ENCODE results near the gene CDC37.

CDC37 gene

GRCh38 chr19:10352764-10353671 lies 50.3 kb downstream of the CDC37 start:
- H3K4me3 ChIP-seq (ENCODE audit: low read depth, low read length) = no peak overlapping the region
- no peak for DNase-seq (ENCODE audit: low read depth)
- no peak for TF ChIP-seq CTCF (IDR thresholded peaks at IDR 0.05; ENCODE audit: control insufficient read depth, extremely low read depth, insufficient read depth)

- H3K4me3 ChIP-seq (ENCODE audit: low read depth, low read length) = no peak overlapping the region
- TF ChIP-seq CTCF (IDR thresholded peaks at IDR 0.05; ENCODE audit: control insufficient read depth, extremely low read depth, insufficient read depth) = no peak
- DNase-seq (ENCODE audit: low read depth) = no peak
These were observed 56.8 kb downstream of the CDC37 start for GRCh38 chr19:10346509-10346908.

GRCh38 chr19:10344780-10345179 lies 58.6 kb downstream of the CDC37 start:
- no peak for TF ChIP-seq CTCF (IDR thresholded peaks at IDR 0.05; ENCODE audit: control insufficient read depth, extremely low read depth, insufficient read depth)
- no peak overlapping the region for H3K4me3 ChIP-seq (ENCODE audit: low read depth, low read length)
- no peak for DNase-seq (ENCODE audit: low read depth)

- no peak for DNase-seq (ENCODE audit: low read depth)
- no peak overlapping the region for H3K4me3 ChIP-seq (ENCODE audit: low read depth, low read length)
- no peak for TF ChIP-seq CTCF (IDR thresholded peaks at IDR 0.05; ENCODE audit: control insufficient read depth, extremely low read depth, insufficient read depth)
These were observed 59.8 kb downstream of the CDC37 start for GRCh38 chr19:10343495-10343894.
